A673 (cell line): ENCODE results near the gene LRRC72. TPM values are rescaled to one million over a fixed set of nuclear protein-coding genes. Genes with fewer than 3 reads are reported as not detected.

ENCODE experiments used
- BruUV-seq: library from RNA; stranded (reverse); fragments of 400-500 nt; replicated peaks from 2 replicates; lab custom pipeline; 2021; lab: Mats Ljungman, UMichigan
- CTCF ChIA-PET: fragments of 300-600 bp; sonication (Branson Sonifier 250); formaldehyde crosslinking; loops from one replicate; lab custom pipeline; 2022; ENCODE audit warnings: antibody characterized with exemption; lab: Charles Lee
- POLR2A ChIA-PET: fragments of 300-600 bp; sonication (Branson Sonifier 250); formaldehyde crosslinking; loops from one replicate; lab custom pipeline; 2022; ENCODE audit warnings: antibody characterized with exemption; ENCODE audit not compliant: low non-redundant PET; lab: Charles Lee
- DNase-seq: peaks from one replicate; pipeline ENCODE4 v3.0.0-alpha.2; 2015; ENCODE audit warnings: low spot score
- H3K27ac ChIP-seq: fragments of 200-600 bp; sonication (generic); 2 replicates; pipeline ENCODE4 v1.5.1; 2016; ENCODE audit warnings: mixed run types, low read depth, mild to moderate bottlenecking, mixed read lengths, antibody characterized with exemption, low read length; ENCODE audit not compliant: poor library complexity, severe bottlenecking
- H3K27me3 ChIP-seq: fragments of 200-600 bp; sonication (generic); replicated peaks from 2 replicates; pipeline ENCODE4 v1.6.1; 2017; ENCODE audit warnings: mixed run types, low read depth, mild to moderate bottlenecking, mixed read lengths, antibody characterized with exemption, low read length; ENCODE audit not compliant: insufficient read depth, poor library complexity
- H3K36me3 ChIP-seq: fragments of 200-600 bp; sonication (generic); 2 replicates; pipeline ENCODE4 v1.6.1; 2016; ENCODE audit warnings: mixed run types, mild to moderate bottlenecking, mixed read lengths, antibody characterized with exemption, low read length; ENCODE audit not compliant: insufficient read depth, poor library complexity, severe bottlenecking
- H3K4me1 ChIP-seq: fragments of 200-600 bp; sonication (generic); 2 replicates; pipeline ENCODE4 v1.6.1; 2017; ENCODE audit warnings: mixed run types, mild to moderate bottlenecking, mixed read lengths, antibody characterized with exemption, low read length; ENCODE audit not compliant: insufficient read depth, poor library complexity, severe bottlenecking
- H3K4me3 ChIP-seq: fragments of 200-600 bp; sonication (generic); 2 replicates; pipeline ENCODE4 v1.5.1; 2016; ENCODE audit warnings: low read depth, mixed run types, mild to moderate bottlenecking, mixed read lengths, low read length; ENCODE audit not compliant: poor library complexity, severe bottlenecking
- H3K9me3 ChIP-seq: fragments of 200-600 bp; sonication (generic); 2 replicates; pipeline ENCODE4 v1.6.1; 2016; ENCODE audit warnings: mixed run types, low read depth, mild to moderate bottlenecking, mixed read lengths, antibody characterized with exemption, low read length; ENCODE audit not compliant: poor library complexity, severe bottlenecking
- CTCF ChIP-seq: fragments of 300-800, 200-600 bp; sonication (generic); conservative IDR thresholded peaks from 2 replicates; pipeline ENCODE4 v1.5.1; 2017; ENCODE audit warnings: low read depth, mild to moderate bottlenecking, antibody characterized with exemption, low read length, moderate library complexity, mixed read lengths
- EZH2 ChIP-seq: fragments of 200-600 bp; sonication (generic); IDR thresholded peaks from 2 replicates; pipeline ENCODE4 v1.6.1; 2017; ENCODE audit warnings: borderline replicate concordance, low read depth, mild to moderate bottlenecking, mixed read lengths, antibody characterized with exemption, low read length; ENCODE audit not compliant: poor library complexity, severe bottlenecking
- intact Hi-C: fragments of 100-400 bp; cut with micrococcal nuclease; formaldehyde crosslinking; loops from one replicate; pipeline ENCODE4 v1.10.0; 2022; ENCODE audit not compliant: unreplicated experiment
- total RNA-seq: library from RNA; stranded (reverse); gene quantifications from 2 replicates; pipeline ENCODE4 v1.2.3, GENCODE V29; 2021

Gene LRRC72
- total RNA-seq, 1 experiment from 2014 or later = not detected

GRCh38 chr7:16589881-16590280 lies 63.3 kb downstream of the LRRC72 start:
- CTCF ChIA-PET = interaction anchor here (0.7 kb wide), 1 partner anchor 148 kb away, joined by 3 read pairs; no protein-coding TSS in a partner anchor

DNA sequence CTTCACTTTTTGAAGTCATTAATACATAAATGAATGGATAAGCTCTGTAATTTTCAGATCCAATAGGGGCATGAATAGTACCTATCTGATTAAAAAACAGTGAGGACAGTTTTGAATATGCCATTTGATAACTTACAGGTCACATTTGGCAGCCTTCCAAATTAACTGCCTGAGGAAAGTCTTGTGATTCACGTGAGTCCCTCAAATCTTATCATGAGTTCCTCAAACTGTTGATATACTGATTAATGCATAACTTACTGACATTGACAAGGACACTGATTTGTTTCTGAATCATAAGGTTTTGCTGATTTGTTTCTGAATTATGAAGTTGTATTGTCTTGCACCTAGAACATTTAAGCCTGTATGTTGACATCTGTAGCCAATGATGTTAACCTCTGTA lies 63.8 kb downstream of the LRRC72 start:
- ChIA-PET POLR2A (interaction anchor here (0.7 kb wide), 1 partner anchor 37 kb away, joined by 10 read pairs; no protein-coding TSS in a partner anchor), CTCF (interaction anchor here (0.7 kb wide), 1 partner anchor 147 kb away, joined by 3 read pairs; no protein-coding TSS in a partner anchor)
- Histone ChIP-seq H3K4me3 (no peak overlapping the region), H3K4me1 (peaks cover 39% of the 10 kb centered on the region), H3K9me3 (no peaks in the 10 kb centered on the region), H3K36me3 (no peaks in the 10 kb centered on the region), H3K27me3 (no peaks in the 10 kb centered on the region), H3K27ac (no peak overlapping the region)
- intact Hi-C loops = no loop called here
- DNase-seq = peak; percentile 42
- TF ChIP-seq CTCF = no peak
- no peak for TF ChIP-seq EZH2
- BruUV-seq = no TSS peak

More at GRCh38 chr7:16589881-16590280, 63.3 kb downstream of the LRRC72 start:
- no peaks in the 10 kb centered on the region for H3K36me3 ChIP-seq
- no peak for TF ChIP-seq CTCF
- no peak for TF ChIP-seq EZH2
- no peak overlapping the region for H3K4me3 ChIP-seq
- no peaks in the 10 kb centered on the region for H3K27me3 ChIP-seq
- DNase-seq = peak; percentile 89
- peak overlapping the region; percentile 39 for H3K27ac ChIP-seq
- BruUV-seq = no TSS peak
- H3K9me3 ChIP-seq = no peaks in the 10 kb centered on the region
- H3K4me1 ChIP-seq = peaks cover 39% of the 10 kb centered on the region
- POLR2A ChIA-PET = no interaction called here
- intact Hi-C loops = no loop called here

GRCh38 chr7:16592395-16592794 lies 65.8 kb downstream of the LRRC72 start:
- BruUV-seq = no TSS peak
- TF ChIP-seq EZH2 (no peak), CTCF (no peak)
- no peak for DNase-seq
- CTCF ChIA-PET = no interaction called here
- intact Hi-C loops = no loop called here
- Histone ChIP-seq H3K27ac (no peak overlapping the region), H3K4me1 (peaks cover 34% of the 10 kb centered on the region), H3K27me3 (no peaks in the 10 kb centered on the region), H3K36me3 (no peaks in the 10 kb centered on the region), H3K9me3 (no peaks in the 10 kb centered on the region), H3K4me3 (no peak overlapping the region)
- POLR2A ChIA-PET = interaction anchor here (0.6 kb wide), 1 partner anchor 431 kb away, joined by 3 read pairs; no protein-coding TSS in a partner anchor
